GM12874 (cell line): Measurements from ENCODE around the gene LRRC8D.

ENCODE experiments used
- TF ChIP-seq, protein P1 (sequence below): IDR thresholded peaks from 2 replicates; pipeline ENCODE4 v1.5.1; 2011; ENCODE audit warnings: low read depth, mild to moderate bottlenecking, control low read depth, low read length, moderate library complexity; ENCODE audit not compliant: insufficient read depth

Gene LRRC8D

DNA sequence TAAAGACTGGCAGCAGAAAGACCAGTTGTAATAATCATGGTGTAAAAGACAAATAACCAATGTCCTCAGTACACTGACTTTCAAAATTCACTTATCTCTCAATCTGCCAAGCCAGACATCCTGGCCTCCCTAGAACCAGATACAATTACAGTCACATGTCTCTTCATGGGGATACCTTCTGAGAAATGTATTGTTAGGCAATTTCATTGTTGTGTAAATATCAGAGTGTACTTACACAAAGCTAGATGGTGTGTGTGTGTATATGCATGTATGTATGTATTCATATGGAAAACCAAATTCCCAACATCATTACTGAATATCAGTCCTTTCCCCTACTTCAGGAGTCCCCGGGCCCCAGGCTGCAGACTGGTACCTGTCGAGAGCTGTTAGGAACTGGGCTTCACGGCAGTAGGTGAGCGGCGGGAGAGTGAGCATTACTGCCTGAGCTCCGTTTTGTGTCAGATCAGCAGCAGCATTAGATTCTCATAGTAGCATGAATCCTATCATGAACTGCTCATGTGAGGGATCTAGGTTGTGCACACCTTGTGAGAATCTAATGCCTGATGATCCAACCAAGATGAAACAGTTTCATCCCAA lies 108.7 kb downstream of the LRRC8D start:
- TF ChIP-seq, protein P1, sequence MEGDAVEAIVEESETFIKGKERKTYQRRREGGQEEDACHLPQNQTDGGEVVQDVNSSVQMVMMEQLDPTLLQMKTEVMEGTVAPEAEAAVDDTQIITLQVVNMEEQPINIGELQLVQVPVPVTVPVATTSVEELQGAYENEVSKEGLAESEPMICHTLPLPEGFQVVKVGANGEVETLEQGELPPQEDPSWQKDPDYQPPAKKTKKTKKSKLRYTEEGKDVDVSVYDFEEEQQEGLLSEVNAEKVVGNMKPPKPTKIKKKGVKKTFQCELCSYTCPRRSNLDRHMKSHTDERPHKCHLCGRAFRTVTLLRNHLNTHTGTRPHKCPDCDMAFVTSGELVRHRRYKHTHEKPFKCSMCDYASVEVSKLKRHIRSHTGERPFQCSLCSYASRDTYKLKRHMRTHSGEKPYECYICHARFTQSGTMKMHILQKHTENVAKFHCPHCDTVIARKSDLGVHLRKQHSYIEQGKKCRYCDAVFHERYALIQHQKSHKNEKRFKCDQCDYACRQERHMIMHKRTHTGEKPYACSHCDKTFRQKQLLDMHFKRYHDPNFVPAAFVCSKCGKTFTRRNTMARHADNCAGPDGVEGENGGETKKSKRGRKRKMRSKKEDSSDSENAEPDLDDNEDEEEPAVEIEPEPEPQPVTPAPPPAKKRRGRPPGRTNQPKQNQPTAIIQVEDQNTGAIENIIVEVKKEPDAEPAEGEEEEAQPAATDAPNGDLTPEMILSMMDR, result no peak

DNA sequence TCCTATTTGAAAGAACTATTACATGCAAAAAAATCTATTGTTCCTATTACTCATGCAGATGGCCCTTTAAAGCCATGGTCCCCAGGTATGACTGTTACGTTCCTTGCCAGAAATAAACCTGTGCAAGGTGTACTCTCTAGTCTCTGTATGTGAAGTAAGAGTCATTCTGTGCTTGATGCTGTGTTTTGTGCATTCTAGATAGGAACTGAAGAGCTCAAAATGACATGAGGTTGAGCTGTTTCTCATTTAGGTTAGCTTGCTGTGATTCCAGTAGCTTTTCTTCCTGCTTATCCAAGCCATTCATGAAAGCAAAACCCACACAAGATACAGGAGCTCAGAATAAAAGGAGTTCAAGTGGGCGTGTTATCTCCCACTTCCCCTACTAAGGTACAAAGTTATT lies 109.7 kb downstream of the LRRC8D start:
- TF ChIP-seq, protein P1, result no peak

DNA sequence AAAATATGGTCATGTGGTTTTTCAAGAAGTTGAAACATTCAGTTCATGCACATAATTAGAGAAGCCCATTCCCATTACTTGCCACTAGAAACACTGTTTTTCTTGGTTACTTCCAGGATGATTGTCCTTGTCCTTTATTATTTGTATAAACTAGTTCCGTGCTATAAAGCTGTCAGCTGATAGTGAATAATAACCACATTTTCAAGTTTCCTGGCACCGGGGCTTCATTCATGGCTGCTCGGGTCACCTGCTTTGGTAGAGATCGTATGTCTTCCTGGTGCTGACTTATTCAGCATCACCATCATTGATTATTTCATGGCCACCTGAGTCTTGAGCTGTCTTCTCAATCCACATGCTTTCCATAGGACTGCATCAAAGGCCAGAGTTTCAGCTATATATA lies 111.1 kb downstream of the LRRC8D start:
- TF ChIP-seq, protein P1, result no peak

DNA sequence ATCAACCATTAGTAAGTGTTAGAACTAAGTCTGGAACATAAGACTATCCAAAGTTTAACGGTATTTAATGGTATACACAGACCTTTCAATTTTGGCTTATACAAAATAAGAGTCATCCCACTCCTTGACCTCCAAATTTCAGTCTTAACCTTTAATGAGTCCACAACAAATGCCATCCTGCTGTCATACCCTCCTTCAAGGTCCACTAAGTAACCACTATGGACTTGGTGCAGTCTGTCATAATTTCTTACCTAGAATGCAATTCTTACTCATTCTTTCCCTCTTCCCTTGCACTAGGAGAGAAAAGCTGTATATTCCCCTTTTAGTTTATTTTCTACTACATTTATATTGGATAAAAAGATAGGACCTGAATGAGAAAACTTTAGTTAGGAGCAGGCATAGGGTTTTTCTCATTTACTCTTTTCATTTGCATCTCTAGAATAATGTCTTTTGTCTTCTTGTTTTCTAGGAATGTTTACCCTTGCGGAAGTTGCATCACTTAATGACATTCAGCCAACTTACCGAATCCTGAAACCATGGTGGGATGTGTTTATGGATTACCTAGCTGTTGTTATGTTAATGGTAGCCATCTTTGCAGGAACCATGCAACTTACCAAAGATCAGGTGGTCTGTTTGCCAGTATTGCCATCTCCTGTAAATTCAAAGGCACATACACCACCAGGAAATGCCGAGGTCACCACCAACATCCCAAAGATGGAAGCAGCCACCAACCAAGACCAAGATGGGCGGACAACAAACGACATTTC lies 111.9 kb downstream of the LRRC8D start:
- TF ChIP-seq, protein P1, result no peak

DNA sequence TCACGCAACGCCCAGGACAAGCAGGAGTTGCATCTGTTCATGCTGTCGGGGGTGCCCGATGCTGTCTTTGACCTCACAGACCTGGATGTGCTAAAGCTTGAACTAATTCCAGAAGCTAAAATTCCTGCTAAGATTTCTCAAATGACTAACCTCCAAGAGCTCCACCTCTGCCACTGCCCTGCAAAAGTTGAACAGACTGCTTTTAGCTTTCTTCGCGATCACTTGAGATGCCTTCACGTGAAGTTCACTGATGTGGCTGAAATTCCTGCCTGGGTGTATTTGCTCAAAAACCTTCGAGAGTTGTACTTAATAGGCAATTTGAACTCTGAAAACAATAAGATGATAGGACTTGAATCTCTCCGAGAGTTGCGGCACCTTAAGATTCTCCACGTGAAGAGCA lies 113.6 kb downstream of the LRRC8D start:
- TF ChIP-seq, protein P1, result no peak

DNA sequence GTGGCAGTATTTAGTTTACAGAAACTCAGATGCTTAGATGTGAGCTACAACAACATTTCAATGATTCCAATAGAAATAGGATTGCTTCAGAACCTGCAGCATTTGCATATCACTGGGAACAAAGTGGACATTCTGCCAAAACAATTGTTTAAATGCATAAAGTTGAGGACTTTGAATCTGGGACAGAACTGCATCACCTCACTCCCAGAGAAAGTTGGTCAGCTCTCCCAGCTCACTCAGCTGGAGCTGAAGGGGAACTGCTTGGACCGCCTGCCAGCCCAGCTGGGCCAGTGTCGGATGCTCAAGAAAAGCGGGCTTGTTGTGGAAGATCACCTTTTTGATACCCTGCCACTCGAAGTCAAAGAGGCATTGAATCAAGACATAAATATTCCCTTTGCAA lies 114.4 kb downstream of the LRRC8D start:
- TF ChIP-seq, protein P1, result no peak

DNA sequence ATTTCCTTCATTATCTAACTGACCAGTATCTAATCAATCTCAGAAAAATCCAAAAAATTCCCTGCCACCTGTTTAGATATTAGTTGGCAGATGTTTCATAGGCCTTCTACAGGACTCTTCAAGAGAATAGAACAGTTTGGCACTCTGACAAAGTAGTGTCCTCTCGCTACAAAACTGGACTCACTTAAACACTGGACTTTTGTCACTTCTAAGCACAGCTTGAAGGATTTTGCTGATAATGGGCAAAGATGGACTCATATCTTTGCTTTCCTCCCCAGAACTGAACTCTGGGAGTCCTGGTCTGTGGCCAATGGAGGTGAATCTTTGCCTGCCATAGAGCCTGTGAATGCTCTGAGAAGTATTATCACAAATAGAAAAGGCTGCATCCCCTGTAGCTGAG lies 115.9 kb downstream of the LRRC8D start:
- TF ChIP-seq, protein P1, result no peak
